Upper lobe of right lung (tissue), 1 donor: ENCODE measurements around the gene MOGAT3. TPM values are rescaled to one million over a fixed set of nuclear protein-coding genes. Genes with fewer than 3 reads are reported as not detected.

ENCODE experiments used
- ATAC-seq: fragments of 200-7000 bp; cut with Tn5 transposase; one replicate; pipeline ENCODE4 v1.9.1; 2020; ENCODE audit warnings: mild to moderate bottlenecking, moderate library complexity
- DNase-seq: peaks from one replicate; pipeline ENCODE4 v3.0.0-alpha.2; 2020
- H3K27ac ChIP-seq: fragments of 200-600 bp; one replicate; pipeline ENCODE4 v1.8.0; 2022
- H3K27me3 ChIP-seq: fragments of 200-600 bp; one replicate; pipeline ENCODE4 v1.8.0; 2022; ENCODE audit warnings: mild to moderate bottlenecking
- H3K36me3 ChIP-seq: fragments of 200-600 bp; one replicate; pipeline ENCODE4 v1.8.0; 2022
- H3K4me1 ChIP-seq: fragments of 200-600 bp; one replicate; pipeline ENCODE4 v1.8.0; 2022
- H3K4me3 ChIP-seq: fragments of 200-600 bp; one replicate; pipeline ENCODE4 v1.8.0; 2022; ENCODE audit warnings: mild to moderate bottlenecking
- H3K9me3 ChIP-seq: fragments of 200-600 bp; one replicate; pipeline ENCODE4 v1.8.0; 2022
- CTCF ChIP-seq: fragments of 200-600 bp; IDR thresholded peaks from one replicate; pipeline ENCODE4 v1.8.0; 2022; ENCODE audit warnings: antibody characterized with exemption
- intact Hi-C: fragments of 100-400 bp; cut with DNase I; formaldehyde crosslinking; loops from one replicate; pipeline ENCODE4 v1.11.0; 2022
- total RNA-seq: library from RNA; stranded (reverse); fragmentation: NEBNext Ultra II Directional; extraction: Animal tissue kit (Norgen Biotek cat#: 25700); gene quantifications from one replicate; pipeline ENCODE4 v1.2.1, GENCODE V29; 2021
- donor health status: DM: no; HTN: yes; CAD: no; lungs with severe emphysema.

MOGAT3 gene
- total RNA-seq, 1 donor from 2014 or later, result not detected

GRCh38 chr7:101235050-101235449 lies 34.2 kb upstream of the MOGAT3 start:
- Histone ChIP-seq H3K27ac (no peak overlapping the region), H3K9me3 (no peaks in the 10 kb centered on the region), H3K4me1 (peaks cover 15% of the 10 kb centered on the region), H3K36me3 (peaks cover 21% of the 10 kb centered on the region), H3K4me3 (no peak overlapping the region), H3K27me3 (no peaks in the 10 kb centered on the region)
- intact Hi-C loops, result no loop called here
- DNase-seq, result no peak
- TF ChIP-seq CTCF, result peak; percentile 28
- ATAC-seq, result no peak

- H3K27ac ChIP-seq, result no peak overlapping the region
- no peaks in the 10 kb centered on the region for H3K27me3 ChIP-seq
- ATAC-seq, result no peak
- intact Hi-C loops, result no loop called here
- H3K4me3 ChIP-seq, result no peak overlapping the region
- no peaks in the 10 kb centered on the region for H3K9me3 ChIP-seq
- peaks cover 17% of the 10 kb centered on the region for H3K36me3 ChIP-seq
- no peak for DNase-seq
- no peak for TF ChIP-seq CTCF
- peaks cover 15% of the 10 kb centered on the region for H3K4me1 ChIP-seq
These were observed 33.8 kb upstream of the MOGAT3 start for GRCh38 chr7:101234636-101235035.

- peaks cover 15% of the 10 kb centered on the region for H3K36me3 ChIP-seq
- H3K27me3 ChIP-seq, result no peaks in the 10 kb centered on the region
- no peak overlapping the region for H3K27ac ChIP-seq
- no peak for DNase-seq
- no peaks in the 10 kb centered on the region for H3K9me3 ChIP-seq
- H3K4me3 ChIP-seq, result no peak overlapping the region
- no peak for TF ChIP-seq CTCF
- H3K4me1 ChIP-seq, result peaks cover 15% of the 10 kb centered on the region
- ATAC-seq, result no peak
- intact Hi-C loops, result no loop called here
These were observed 33.2 kb upstream of the MOGAT3 start for GRCh38 chr7:101233907-101234547.

GRCh38 chr7:101232141-101232850 lies 31.5 kb upstream of the MOGAT3 start:
- DNase-seq, result peak; percentile 84

GRCh38 chr7:101231644-101232043 lies 30.8 kb upstream of the MOGAT3 start:
- Histone ChIP-seq H3K4me1 (peaks cover 5% of the 10 kb centered on the region), H3K27ac (peak overlapping the region; percentile 37), H3K9me3 (no peaks in the 10 kb centered on the region), H3K4me3 (peak overlapping the region; percentile 44), H3K27me3 (no peaks in the 10 kb centered on the region), H3K36me3 (peaks cover 15% of the 10 kb centered on the region)
- no peak for ATAC-seq
- intact Hi-C loops, result no loop called here
- no peak for DNase-seq
- TF ChIP-seq CTCF, result no peak

More at GRCh38 chr7:101232141-101232850, 31.5 kb upstream of the MOGAT3 start:
- no peaks in the 10 kb centered on the region for H3K9me3 ChIP-seq
- TF ChIP-seq CTCF, result no peak
- no peaks in the 10 kb centered on the region for H3K27me3 ChIP-seq
- peaks cover 15% of the 10 kb centered on the region for H3K36me3 ChIP-seq
- peak overlapping the region; percentile 37 for H3K27ac ChIP-seq
- ATAC-seq, result peak; percentile 88
- intact Hi-C loops, result no loop called here
- peak overlapping the region; percentile 44 for H3K4me3 ChIP-seq
- peaks cover 5% of the 10 kb centered on the region for H3K4me1 ChIP-seq
